GM06990 (cell line): ENCODE data around the gene HNMT.
"Not testable (repeated sequence)": the region's sequence is repeated elsewhere in the genome, so short reads cannot be mapped to it uniquely, and the experiment has no call there.

Experiments used
- DNase-seq: peaks from one replicate; pipeline ENCODE4 v3.0.0-alpha.2; 2011; ENCODE audit not compliant: insufficient read length; ENCODE audit errors: extremely low read depth
- H3K27me3 ChIP-seq: replicated peaks from 2 replicates; pipeline ENCODE4 v1.6.0; 2011; ENCODE audit warnings: low read length; ENCODE audit not compliant: control insufficient read depth, insufficient read depth
- H3K36me3 ChIP-seq: 2 replicates; pipeline ENCODE4 v1.5.1; 2011; ENCODE audit warnings: low read length; ENCODE audit not compliant: control insufficient read depth, insufficient read depth
- H3K4me3 ChIP-seq: replicated peaks from 2 replicates; pipeline ENCODE4 v1.5.1; 2011; ENCODE audit warnings: low read depth, mild to moderate bottlenecking, control low read depth, low read length
- CTCF ChIP-seq: IDR thresholded peaks from 2 replicates; pipeline ENCODE4 v1.5.1; 2011; ENCODE audit warnings: low read length, control low read depth, mild to moderate bottlenecking, inconsistent platforms; ENCODE audit not compliant: insufficient read depth, poor library complexity, severe bottlenecking

Gene HNMT

GRCh38 chr2:137969876-137970275 is 5.6 kb downstream of the HNMT start:
- Histone ChIP-seq H3K4me3 (no peak overlapping the region), H3K36me3 (no peaks in the 10 kb centered on the region), H3K27me3 (no peaks in the 10 kb centered on the region; the same call in 1 of the 2 replicates)
- DNase-seq: no peak
- no peak for TF ChIP-seq CTCF

- not testable (repeated sequence) for DNase-seq, H3K36me3 ChIP-seq, H3K4me3 ChIP-seq, H3K27me3 ChIP-seq
Measured at GRCh38 chr2:137971259-137971658, 7.0 kb downstream of the HNMT start.

- Histone ChIP-seq H3K36me3 (no peaks in the 10 kb centered on the region), H3K27me3 (no peaks in the 10 kb centered on the region; the same call in 1 of the 2 replicates), H3K4me3 (no peak overlapping the region)
- no peak for DNase-seq
- no peak for TF ChIP-seq CTCF
Measured at GRCh38 chr2:137973280-137973679, 9.0 kb downstream of the HNMT start.

GRCh38 chr2:137975280-137976271 is 11.3 kb downstream of the HNMT start:
- H3K27me3 ChIP-seq: no peaks in the 10 kb centered on the region; the same call in 1 of the 2 replicates
- H3K36me3 ChIP-seq: no peaks in the 10 kb centered on the region
- no peak overlapping the region for H3K4me3 ChIP-seq
- no peak for TF ChIP-seq CTCF
- no peak for DNase-seq

- Histone ChIP-seq H3K4me3 (no peak overlapping the region), H3K27me3 (no peaks in the 10 kb centered on the region), H3K36me3 (no peaks in the 10 kb centered on the region)
- TF ChIP-seq CTCF: no peak
- DNase-seq: no peak
Measured at GRCh38 chr2:137976274-137976673, 12.0 kb downstream of the HNMT start.

- no peak for TF ChIP-seq CTCF
- Histone ChIP-seq H3K36me3 (no peaks in the 10 kb centered on the region), H3K4me3 (no peak overlapping the region), H3K27me3 (no peaks in the 10 kb centered on the region)
- no peak for DNase-seq
Measured at GRCh38 chr2:137977790-137978189, 13.5 kb downstream of the HNMT start.
